K562 (cell line): ENCODE measurements around the gene NTN1. TPM values are rescaled to one million over a fixed set of nuclear protein-coding genes. Genes with fewer than 3 reads are reported as not detected.
A peak's percentile ranks its signal among the peaks of the same experiment; 100 is the strongest.

Source experiments
- ARID3B ChIP-seq: fragments of 250-450 bp; sonication (Bioruptor Pico); IDR thresholded peaks from 2 replicates; pipeline ENCODE4 v1.4.0; 2020; ENCODE audit warnings: borderline replicate concordance
- CTCF ChIP-seq, 3 experiments: IDR thresholded peaks in 2 of 3; conservative IDR thresholded peaks in 1 of 3; 2 replicates each; pipeline ENCODE4 v1.5.1; 2011 to 2012; ENCODE audit warnings: low read length in 3 of 3, mild to moderate bottlenecking in 3 of 3, control low read depth in 2 of 3, improper control_type of control experiment in 1 of 3, inconsistent platforms in 1 of 3, low read depth in 1 of 3, mixed read lengths in 1 of 3, moderate library complexity in 1 of 3; ENCODE audit not compliant: insufficient read depth in 2 of 3
- CTCFL ChIP-seq: IDR thresholded peaks from 2 replicates; pipeline ENCODE4 v1.6.1; 2011; ENCODE audit warnings: borderline replicate concordance, low read depth, mild to moderate bottlenecking, moderate library complexity, low read length; ENCODE audit not compliant: insufficient read depth, poor library complexity, severe bottlenecking
- ETV6 ChIP-seq, 3 experiments: fragments of 150-350 bp in 1 of 3; sonication (generic) in 1 of 3; formaldehyde crosslinking in 1 of 3; IDR thresholded peaks; 2 replicates each; pipeline versions ENCODE4 v1.6.1 to v1.8.0; 2014 to 2022; ENCODE audit warnings: borderline replicate concordance in 2 of 3, low read depth in 2 of 3, antibody characterized with exemption in 1 of 3, low read length in 1 of 3, mild to moderate bottlenecking in 1 of 3, missing genetic modification reagents in 1 of 3
- FOXA3 ChIP-seq, 2 experiments: fragments of 450-650 bp in 1 of 2; sonication (generic) in 1 of 2; formaldehyde crosslinking; IDR thresholded peaks in 1 of 2; conservative IDR thresholded peaks in 1 of 2; 2 replicates each; pipeline versions ENCODE4 v1.4.0 to v1.8.0; 2020 to 2022; ENCODE audit warnings: mild to moderate bottlenecking in 2 of 2, missing genetic modification reagents in 1 of 2
- HLTF ChIP-seq: fragments of 450-650 bp; IDR thresholded peaks from 2 replicates; pipeline ENCODE4 v1.6.1; 2016
- ILF3 ChIP-seq: fragments of 450-650 bp; IDR thresholded peaks from 2 replicates; pipeline ENCODE4 v1.6.1; 2018; ENCODE audit warnings: antibody characterized with exemption, mild to moderate bottlenecking, moderate library complexity, borderline replicate concordance
- KAT2B ChIP-seq: IDR thresholded peaks from one replicate; pipeline ENCODE4 v1.6.1; 2012; ENCODE audit warnings: low read depth, mild to moderate bottlenecking, control low read depth, inconsistent platforms, low read length, moderate library complexity
- PCBP1 ChIP-seq: fragments of 200-400 bp; formaldehyde crosslinking; IDR thresholded peaks from 2 replicates; pipeline ENCODE4 v1.6.1; 2018; ENCODE audit warnings: mild to moderate bottlenecking, low read depth, low read length; ENCODE audit not compliant: poor library complexity, severe bottlenecking
- PKNOX1 ChIP-seq: fragments of 450-650 bp; IDR thresholded peaks from 2 replicates; pipeline ENCODE4 v1.6.1; 2016
- RBM25 ChIP-seq: fragments of 200-400 bp; formaldehyde crosslinking; IDR thresholded peaks from 2 replicates; pipeline ENCODE4 v1.6.1; 2018; ENCODE audit warnings: low read length, low read depth, moderate library complexity; ENCODE audit not compliant: severe bottlenecking
- SRSF9 ChIP-seq: fragments of 200-400 bp; formaldehyde crosslinking; IDR thresholded peaks from 2 replicates; pipeline ENCODE4 v1.6.1; 2017; ENCODE audit warnings: low read depth, low read length, borderline replicate concordance
- ZNF347 ChIP-seq: fragments of 450-650 bp; formaldehyde crosslinking; IDR thresholded peaks from 2 replicates; pipeline ENCODE4 v1.4.0; 2020; ENCODE audit warnings: low read depth, mild to moderate bottlenecking, moderate library complexity
- ZNF668 ChIP-seq: fragments of 250-450 bp; sonication (Bioruptor Pico); IDR thresholded peaks from 2 replicates; pipeline ENCODE4 v1.8.0; 2022; ENCODE audit warnings: mild to moderate bottlenecking, inconsistent platforms
- ZNF79 ChIP-seq: fragments of 250-450 bp; sonication (Bioruptor Pico); IDR thresholded peaks from 2 replicates; pipeline ENCODE4 v1.4.0; 2020; ENCODE audit warnings: low read depth, mild to moderate bottlenecking, moderate library complexity
- polyA plus RNA-seq, 8 experiments: library from polyadenylated mRNA; depleted of rRNA in 4 of 8; stranded (reverse) in 5 of 8; unstranded in 3 of 8; fragments of >200 nt; fragmentation: Nextera tagmentation in 2 of 8; fragmentation: Illumina TruSeq in 1 of 8; extraction: Ambion mirVana in 2 of 8; extraction: Trizol in 1 of 8; gene quantifications; 2 replicates each; pipeline versions ENCODE4 v1.2.1 to v1.2.3, GENCODE V29; 2011 to 2014; ENCODE audit warnings: inconsistent platforms in 1 of 8, missing spikeins in 1 of 8
- total RNA-seq, 7 experiments: library from RNA; depleted of rRNA in 6 of 7; stranded (reverse); fragments of >200 nt in 6 of 7; fragmentation: Illumina TruSeq in 2 of 7; extraction: Trizol in 2 of 7; gene quantifications; 2 replicates each; pipeline versions ENCODE4 v1.2.1 to v1.2.3, GENCODE V29; 2011 to 2021; ENCODE audit warnings: low replicate concordance in 1 of 7

The NTN1 gene
- total and polyA plus RNA-seq, 9 of the 15 experiments (the other 6 are each of a cell fraction or from before 2014, with no cell fraction given), result 0.02 TPM; not detected in 8

GRCh38 chr17:9291912-9292560 is 270.7 kb downstream of the NTN1 start (continued):
- TF ChIP-seq PKNOX1, result peak; percentile 48
- no peak for TF ChIP-seq ARID3B (CRISPR knock-in tag)
- no peak for TF ChIP-seq KAT2B
- TF ChIP-seq ZNF79 (CRISPR knock-in tag), result no peak
- no peak for TF ChIP-seq ZNF668 (CRISPR knock-in tag)
- TF ChIP-seq ZNF347 (CRISPR knock-in tag), result no peak
- TF ChIP-seq CTCFL, result no peak
- peak; percentile 48 to 49 (median 49) for TF ChIP-seq CTCF (IDR thresholded peaks at IDR 0.05 in 2 of 3, conservative IDR thresholded peaks at IDR 0.05 in 1 of 3; ENCODE audit: insufficient read depth in 2 of 3, low read depth in 1 of 3, low read length in 3 of 3)
- no peak for TF ChIP-seq FOXA3 (CRISPR knock-in tag; conservative IDR thresholded peaks at IDR 0.05 in 1 of 2, IDR thresholded peaks at IDR 0.05 in 1 of 2)
- TF ChIP-seq HLTF, result no peak
- no peak for TF ChIP-seq SRSF9
- no peak for TF ChIP-seq PCBP1
- TF ChIP-seq ILF3, result no peak
- no peak for TF ChIP-seq ETV6 (IDR thresholded peaks at IDR 0.05; ENCODE audit: borderline replicate concordance in 1 of 2, low read depth in 2 of 2, low read length in 1 of 2)
- TF ChIP-seq ETV6 (CRISPR knock-in tag; IDR thresholded peaks at IDR 0.05; ENCODE audit: borderline replicate concordance), result no peak
- no peak for TF ChIP-seq RBM25
